Amniotic epithelial cell (primary cell): ENCODE data around the gene DCST1.

Source experiments
- DNase-seq: peaks from one replicate; pipeline ENCODE4 v3.0.0-alpha.2; 2010; ENCODE audit warnings: low read depth

The DCST1 gene

DNA sequence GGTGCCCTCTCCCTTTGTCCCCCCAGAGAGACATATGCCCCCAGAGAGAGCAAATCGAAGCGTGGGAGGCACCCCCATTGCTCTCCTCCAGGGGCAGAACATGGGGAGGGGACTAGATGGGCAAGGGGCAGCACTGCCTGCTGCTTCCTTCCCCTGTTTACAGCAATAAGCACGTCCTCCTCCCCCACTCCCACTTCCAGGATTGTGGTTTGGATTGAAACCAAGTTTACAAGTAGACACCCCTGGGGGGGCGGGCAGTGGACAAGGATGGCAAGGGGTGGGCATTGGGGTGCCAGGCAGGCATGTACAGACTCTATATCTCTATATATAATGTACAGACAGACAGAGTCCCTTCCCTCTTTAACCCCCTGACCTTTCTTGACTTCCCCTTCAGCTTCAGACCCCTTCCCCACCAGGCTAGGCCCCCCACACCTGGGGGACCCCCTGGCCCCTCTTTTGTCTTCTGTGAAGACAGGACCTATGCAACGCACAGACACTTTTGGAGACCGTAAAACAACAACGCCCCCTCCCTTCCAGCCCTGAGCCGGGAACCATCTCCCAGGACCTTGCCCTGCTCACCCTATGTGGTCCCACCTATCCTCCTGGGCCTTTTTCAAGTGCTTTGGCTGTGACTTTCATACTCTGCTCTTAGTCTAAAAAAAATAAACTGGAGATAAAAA lies 53.4 kb downstream of the DCST1 start:
- no peak for DNase-seq

DNA sequence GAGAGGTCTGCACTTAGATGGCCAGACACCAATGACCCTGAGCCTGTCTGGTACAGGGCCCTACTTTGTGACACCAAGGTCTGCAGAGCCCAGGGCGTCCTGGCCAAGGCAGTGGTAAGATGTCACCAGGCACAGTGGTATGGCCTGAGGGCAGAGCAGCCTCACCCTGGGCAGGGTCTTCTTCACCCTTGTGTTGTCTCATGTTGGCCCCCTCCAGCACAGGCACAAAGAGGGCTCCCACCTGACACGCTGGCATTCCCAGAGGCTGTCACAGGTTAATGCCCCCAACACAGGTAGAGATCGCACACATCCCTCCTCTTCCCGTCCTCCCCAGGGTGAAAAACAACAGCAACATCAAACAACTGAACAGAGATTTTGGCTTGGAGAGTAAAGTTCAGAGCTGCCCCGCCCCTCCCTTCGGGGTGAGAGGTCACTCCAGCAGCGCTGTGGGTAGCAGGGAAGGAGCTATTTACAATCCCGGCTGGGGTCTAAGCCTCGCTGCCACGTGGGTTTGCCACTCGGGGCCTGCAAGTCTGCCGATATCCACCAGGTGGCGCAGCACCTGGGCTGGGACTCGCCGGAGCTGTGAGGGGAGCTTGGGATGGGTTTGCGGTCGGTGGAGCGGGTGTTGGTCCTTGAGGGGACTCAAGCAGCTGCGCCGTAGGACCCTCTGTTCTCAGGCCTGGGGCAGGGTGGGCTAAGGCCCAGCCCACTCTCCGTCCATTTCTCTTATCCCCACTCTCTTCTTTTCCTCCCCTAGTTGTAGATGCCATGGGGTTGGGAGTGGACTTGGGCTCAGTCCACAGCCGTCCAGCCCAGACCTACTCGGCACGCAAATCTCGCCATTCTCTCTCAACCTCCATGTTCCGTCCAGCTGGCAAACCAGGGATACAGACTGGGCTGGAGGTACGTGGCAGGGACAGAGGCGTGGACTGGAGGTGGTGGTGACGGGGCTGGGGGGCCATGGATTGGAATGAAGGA lies 57.7 kb downstream of the DCST1 start:
- DNase-seq, result peak; percentile 39

DNA sequence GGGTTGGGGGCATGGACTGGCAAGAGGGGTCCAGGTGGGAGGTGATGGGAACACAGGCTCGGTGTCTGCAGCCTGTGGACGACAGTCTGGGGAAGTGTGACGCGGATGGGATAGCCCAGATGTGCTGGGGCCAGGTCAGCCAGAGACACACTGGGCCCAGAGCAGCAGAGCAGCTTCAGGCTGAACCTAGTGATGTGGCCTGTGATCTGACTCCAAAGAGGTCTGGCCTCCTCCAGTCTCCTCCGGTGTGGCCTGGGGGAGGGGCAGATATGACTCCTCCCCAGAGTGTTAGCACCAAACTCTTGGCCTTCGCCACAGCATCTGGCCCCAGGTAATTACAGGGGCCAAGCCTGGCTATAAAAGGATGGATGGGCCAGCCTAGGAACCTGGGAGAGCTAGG lies 58.5 kb downstream of the DCST1 start:
- no peak for DNase-seq

DNA sequence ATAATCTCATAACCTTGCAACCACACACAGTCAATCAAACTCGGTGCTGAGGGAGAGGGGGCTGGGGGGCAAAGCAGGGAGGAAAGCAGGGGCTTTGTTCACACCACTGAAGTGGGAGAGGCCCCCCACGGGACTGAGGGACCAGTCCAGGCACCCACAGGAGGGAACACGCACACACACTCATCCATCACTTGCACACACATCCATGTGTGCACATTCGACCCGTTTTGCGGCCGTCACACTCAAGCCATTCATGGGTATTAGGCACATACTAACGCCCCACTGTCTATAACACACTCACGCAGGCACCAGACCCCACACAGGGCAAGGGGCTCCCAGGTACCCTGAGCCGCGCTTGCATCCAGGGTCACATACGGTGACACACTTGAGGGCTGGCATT lies 59.0 kb downstream of the DCST1 start:
- no peak for DNase-seq

DNA sequence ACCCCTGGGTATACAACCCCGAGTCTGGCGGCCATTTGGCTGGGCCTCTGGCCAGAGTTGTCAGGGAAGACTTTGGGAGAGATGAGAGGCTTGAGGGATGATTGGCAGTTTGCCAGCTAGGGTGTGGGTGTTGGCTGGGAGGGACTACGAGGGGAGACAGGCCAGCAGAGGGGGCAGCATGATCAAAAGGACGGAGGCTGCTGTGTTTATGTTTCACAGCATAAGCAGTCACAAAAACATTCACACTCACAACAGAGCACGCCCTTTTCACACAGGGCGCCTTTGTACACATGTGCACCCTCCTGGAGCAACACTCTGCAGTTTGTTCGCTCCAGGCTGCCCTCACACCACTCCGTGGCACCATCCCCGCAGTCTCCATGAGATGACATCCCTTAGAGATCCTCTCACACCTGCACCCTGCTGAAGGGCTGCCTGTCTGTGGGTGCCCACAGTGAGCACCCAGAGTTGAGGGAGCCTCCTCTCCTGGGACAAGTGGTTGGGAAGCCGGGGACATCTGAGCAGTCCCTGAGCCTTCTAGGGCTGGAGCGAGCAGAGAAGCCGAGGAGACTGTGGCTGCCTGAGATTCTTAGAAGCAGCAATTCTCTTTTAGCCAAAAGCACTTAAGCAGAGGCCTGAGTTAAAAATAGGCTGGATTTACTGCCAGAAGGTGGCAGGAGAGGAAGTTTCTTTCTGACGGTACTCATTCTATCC lies 60.4 kb downstream of the DCST1 start:
- peak; percentile 47 for DNase-seq

DNA sequence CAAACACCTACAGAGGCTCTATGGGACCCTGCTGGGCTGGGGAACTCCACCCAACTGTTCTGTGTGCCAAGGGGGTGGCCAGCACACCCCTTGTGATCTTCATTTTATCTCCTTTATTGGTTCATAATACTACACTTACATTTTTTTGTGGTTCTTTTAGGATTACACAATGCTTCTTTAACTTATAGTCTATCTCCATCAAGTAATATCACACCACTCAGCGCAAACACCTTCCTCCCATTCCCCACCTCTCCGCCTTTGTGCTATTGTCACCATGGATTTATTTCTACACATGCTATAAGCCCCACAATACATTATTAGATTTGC lies 61.0 kb downstream of the DCST1 start:
- no peak for DNase-seq

DNA sequence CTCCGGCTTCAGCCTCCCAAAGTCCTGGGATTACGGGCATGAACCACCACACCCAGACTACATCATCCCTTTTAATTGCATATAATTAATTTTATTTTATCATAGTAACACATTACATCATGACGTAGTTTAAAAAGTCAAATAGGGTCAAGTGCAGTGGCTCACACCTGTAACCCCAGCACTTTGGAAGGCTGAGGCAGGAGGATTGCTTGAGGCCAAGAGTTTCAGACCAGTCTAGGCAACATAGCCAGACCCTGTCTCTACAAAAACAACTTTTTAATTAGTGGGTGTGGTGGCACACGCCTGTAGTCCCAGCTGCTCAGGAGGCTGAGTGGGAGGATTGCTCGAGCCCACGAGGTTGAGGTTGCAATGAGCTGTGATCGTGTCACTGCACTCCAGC lies 65.7 kb downstream of the DCST1 start:
- DNase-seq, result no peak
